ENCODE measurements around the gene TEX2.

- no peak for TF ChIP-seq ISL2 (CRISPR knock-in tag; IDR thresholded peaks at IDR 0.05)
- no peak for TF ChIP-seq ZNF407 (CRISPR knock-in tag; IDR thresholded peaks at IDR 0.05; ENCODE audit: not compliant biosample characterization)
- TF ChIP-seq ZSCAN5A (CRISPR knock-in tag; IDR thresholded peaks at IDR 0.05; ENCODE audit: borderline replicate concordance): no peak
- no peak for TF ChIP-seq ZZZ3 (CRISPR knock-in tag; IDR thresholded peaks at IDR 0.05; ENCODE audit: borderline replicate concordance)
- TF ChIP-seq EZH2 (conservative IDR thresholded peaks at IDR 0.05; ENCODE audit: low read depth, low read length): no peak
- TF ChIP-seq CTCF (CRISPR knock-in tag; IDR thresholded peaks at IDR 0.05): no peak
- no peak for TF ChIP-seq BHLHE40 (IDR thresholded peaks at IDR 0.05; ENCODE audit: low read length)
- TF ChIP-seq ZFP36L1 (CRISPR knock-in tag; IDR thresholded peaks at IDR 0.05): no peak
- no peak for TF ChIP-seq YY1 (IDR thresholded peaks at IDR 0.05; ENCODE audit: insufficient read depth, insufficient replicate concordance, low read depth, low read length)
Measured at GRCh38 chr17:64225410-64225809, 37.6 kb downstream of the TEX2 start.

All from HepG2 (cell line).